ENCODE results near the gene SORCS2.

- TF ChIP-seq POLR2A (IDR thresholded peaks at IDR 0.05) (no peak), CTCF (IDR thresholded peaks at IDR 0.05) (no peak)
These were observed 468.9 kb downstream of the SORCS2 start for GRCh38 chr4:7661066-7661748.

All from breast epithelium (tissue), 3 donors.